Measurements from ENCODE around the gene KRT1. TPM values are rescaled to one million over a fixed set of nuclear protein-coding genes. Genes with fewer than 3 reads are reported as not detected.
"Not testable (repeated sequence)": the region's sequence is repeated elsewhere in the genome, so short reads cannot be mapped to it uniquely, and the experiment has no call there.

The KRT1 gene
- total RNA-seq, 5 donors from 2014 or later (not counting 1 experiment from before 2014, with no cell fraction given): 0.19 to 57.7 (median 10.0) TPM

- H3K4me1 Mint-ChIP-seq: peaks cover 12 to 24% (median 16%) of the 10 kb centered on the region in 3 donors
- DNase-seq: no peak
- H3K36me3 Mint-ChIP-seq: no peaks in the 10 kb centered on the region
- no peak overlapping the region for H3K27ac ChIP-seq (ENCODE audit: low read length)
- no peaks in the 10 kb centered on the region for H3K36me3 ChIP-seq (ENCODE audit: control insufficient read depth in 2 of 2, extremely low read depth in 1 of 2, insufficient read depth in 1 of 2, low read length in 1 of 2)
- CTCF ChIA-PET: no interaction called here
- no peak for ATAC-seq (replicated peaks in 1 of 4)
- no peak overlapping the region for H3K4me3 Mint-ChIP-seq
- H3K4me1 ChIP-seq (ENCODE audit: control insufficient read depth in 1 of 2, extremely low read depth in 1 of 2, insufficient read depth in 2 of 2, low read length in 2 of 2): no peaks in the 10 kb centered on the region
- POLR2A ChIA-PET: no interaction called here
- peaks cover 0 to 5% of the 10 kb centered on the region in 2 donors for H3K27me3 Mint-ChIP-seq
- WGBS (ENCODE audit: insufficient coverage): 43% methylated on average over 1 of the region's 2 CpGs
- H3K27me3 ChIP-seq (replicated peaks in 1 of 2; ENCODE audit: control insufficient read depth in 2 of 2, extremely low read depth in 1 of 2, insufficient read depth in 2 of 2, low read length in 1 of 2): peaks cover 0 to 6% of the 10 kb centered on the region in 2 experiments
- H3K27ac Mint-ChIP-seq: no peak overlapping the region
- no peaks in the 10 kb centered on the region for H3K9me3 Mint-ChIP-seq
- no peaks in the 10 kb centered on the region for H3K9me3 ChIP-seq
- no peak overlapping the region for H3K4me3 ChIP-seq (ENCODE audit: control insufficient read depth in 1 of 2, extremely low read depth in 1 of 2, low read length in 1 of 2)
Observed at GRCh38 chr12:52672321-52672933, 7.8 kb downstream of the KRT1 start.

GRCh38 chr12:52670961-52671360 is 9.2 kb downstream of the KRT1 start:
- Mint-ChIP-seq H3K4me1 (peaks cover 8 to 10% (median 9%) of the 10 kb centered on the region in 3 donors), H3K27me3 (peaks cover 0 to 3% of the 10 kb centered on the region in 2 donors), H3K36me3 (no peaks in the 10 kb centered on the region), H3K27ac (no peak overlapping the region), H3K4me3 (no peak overlapping the region), H3K9me3 (no peaks in the 10 kb centered on the region)
- no peak for DNase-seq
- ATAC-seq (replicated peaks in 1 of 4): no peak
- Histone ChIP-seq H3K27ac (ENCODE audit: low read length) (no peak overlapping the region), H3K4me3 (ENCODE audit: control insufficient read depth in 1 of 2, extremely low read depth in 1 of 2, low read length in 1 of 2) (no peak overlapping the region), H3K9me3 (no peaks in the 10 kb centered on the region), H3K27me3 (replicated peaks in 1 of 2; ENCODE audit: control insufficient read depth in 2 of 2, extremely low read depth in 1 of 2, insufficient read depth in 2 of 2, low read length in 1 of 2) (peaks cover 0 to 6% of the 10 kb centered on the region in 2 experiments), H3K4me1 (ENCODE audit: control insufficient read depth in 1 of 2, extremely low read depth in 1 of 2, insufficient read depth in 2 of 2, low read length in 2 of 2) (no peaks in the 10 kb centered on the region), H3K36me3 (ENCODE audit: control insufficient read depth in 2 of 2, extremely low read depth in 1 of 2, insufficient read depth in 1 of 2, low read length in 1 of 2) (no peaks in the 10 kb centered on the region)
- ChIA-PET CTCF (no interaction called here), POLR2A (no interaction called here)
- 93% methylated on average over 3 of the region's 3 CpGs for WGBS (ENCODE audit: insufficient coverage)

- Histone ChIP-seq H3K27ac (ENCODE audit: low read length) (no peak overlapping the region), H3K4me3 (ENCODE audit: control insufficient read depth in 1 of 2, extremely low read depth in 1 of 2, low read length in 1 of 2) (no peak overlapping the region), H3K27me3 (replicated peaks in 1 of 2; ENCODE audit: control insufficient read depth in 2 of 2, extremely low read depth in 1 of 2, insufficient read depth in 2 of 2, low read length in 1 of 2) (peaks cover 0 to 2% of the 10 kb centered on the region in 2 experiments), H3K36me3 (ENCODE audit: control insufficient read depth in 2 of 2, extremely low read depth in 1 of 2, insufficient read depth in 1 of 2, low read length in 1 of 2) (no peaks in the 10 kb centered on the region), H3K4me1 (ENCODE audit: control insufficient read depth in 1 of 2, extremely low read depth in 1 of 2, insufficient read depth in 2 of 2, low read length in 2 of 2) (no peaks in the 10 kb centered on the region), H3K9me3 (no peaks in the 10 kb centered on the region)
- H3K27me3 Mint-ChIP-seq: no peaks in the 10 kb centered on the region
- no peak overlapping the region for H3K27ac Mint-ChIP-seq
- no peaks in the 10 kb centered on the region for H3K9me3 Mint-ChIP-seq
- no peaks in the 10 kb centered on the region for H3K36me3 Mint-ChIP-seq
- ChIA-PET CTCF (no interaction called here), POLR2A (no interaction called here)
- WGBS (ENCODE audit: insufficient coverage): no CpG with 5 or more reads among the region's 4 CpGs
- ATAC-seq (replicated peaks in 1 of 4) (no peak), DNase-seq (no peak)
- H3K4me3 Mint-ChIP-seq: no peak overlapping the region
- H3K4me1 Mint-ChIP-seq: peaks cover 6 to 8% (median 7%) of the 10 kb centered on the region in 3 donors
Observed at GRCh38 chr12:52670506-52670905, 9.7 kb downstream of the KRT1 start.

- H3K9me3 Mint-ChIP-seq; H3K27me3 Mint-ChIP-seq; H3K27ac Mint-ChIP-seq; H3K4me3 ChIP-seq (ENCODE audit: control insufficient read depth in 1 of 2, extremely low read depth in 1 of 2, low read length in 1 of 2); CTCF ChIA-PET; H3K4me1 Mint-ChIP-seq; H3K36me3 Mint-ChIP-seq; H3K9me3 ChIP-seq; H3K36me3 ChIP-seq (ENCODE audit: control insufficient read depth in 2 of 2, extremely low read depth in 1 of 2, insufficient read depth in 1 of 2, low read length in 1 of 2); DNase-seq; ATAC-seq (replicated peaks in 1 of 4); H3K27ac ChIP-seq (ENCODE audit: low read length); H3K27me3 ChIP-seq (replicated peaks in 1 of 2; ENCODE audit: control insufficient read depth in 2 of 2, extremely low read depth in 1 of 2, insufficient read depth in 2 of 2, low read length in 1 of 2); H3K4me1 ChIP-seq (ENCODE audit: control insufficient read depth in 1 of 2, extremely low read depth in 1 of 2, insufficient read depth in 2 of 2, low read length in 2 of 2); H3K4me3 Mint-ChIP-seq; POLR2A ChIA-PET: not testable (repeated sequence)
- WGBS (ENCODE audit: insufficient coverage): 83% methylated on average over 1 of the region's 3 CpGs
Observed at GRCh38 chr12:52669941-52670340, 10.3 kb downstream of the KRT1 start.

- Mint-ChIP-seq H3K9me3 (no peaks in the 10 kb centered on the region), H3K4me1 (peaks cover 2 to 6% (median 5%) of the 10 kb centered on the region in 3 donors), H3K27ac (no peak overlapping the region), H3K4me3 (no peak overlapping the region), H3K36me3 (no peaks in the 10 kb centered on the region), H3K27me3 (no peaks in the 10 kb centered on the region)
- DNase-seq (no peak), ATAC-seq (replicated peaks in 1 of 4) (no peak)
- ChIA-PET CTCF (no interaction called here), POLR2A (no interaction called here)
- H3K27ac ChIP-seq (ENCODE audit: low read length): no peak overlapping the region
- no peaks in the 10 kb centered on the region for H3K36me3 ChIP-seq (ENCODE audit: control insufficient read depth in 2 of 2, extremely low read depth in 1 of 2, insufficient read depth in 1 of 2, low read length in 1 of 2)
- H3K9me3 ChIP-seq: no peaks in the 10 kb centered on the region
- H3K4me3 ChIP-seq (ENCODE audit: control insufficient read depth in 1 of 2, extremely low read depth in 1 of 2, low read length in 1 of 2): no peak overlapping the region
- no peaks in the 10 kb centered on the region for H3K4me1 ChIP-seq (ENCODE audit: control insufficient read depth in 1 of 2, extremely low read depth in 1 of 2, insufficient read depth in 2 of 2, low read length in 2 of 2)
- no peaks in the 10 kb centered on the region for H3K27me3 ChIP-seq (replicated peaks in 1 of 2; ENCODE audit: control insufficient read depth in 2 of 2, extremely low read depth in 1 of 2, insufficient read depth in 2 of 2, low read length in 1 of 2)
Observed at GRCh38 chr12:52669426-52669825, 10.8 kb downstream of the KRT1 start.

GRCh38 chr12:52667931-52668330 is 12.3 kb downstream of the KRT1 start:
- H3K36me3 ChIP-seq (ENCODE audit: control insufficient read depth in 2 of 2, extremely low read depth in 1 of 2, insufficient read depth in 1 of 2, low read length in 1 of 2): no peaks in the 10 kb centered on the region
- no peak overlapping the region for H3K27ac ChIP-seq (ENCODE audit: low read length)
- H3K4me1 Mint-ChIP-seq: peaks cover 0 to 2% (median 0%) of the 10 kb centered on the region in 3 donors
- H3K36me3 Mint-ChIP-seq: no peaks in the 10 kb centered on the region
- ChIA-PET POLR2A (no interaction called here), CTCF (interaction anchor here in 1 of 2 donors (0.7 to 0.9 kb wide), 2 partner anchors 81 to 82 kb away, joined by 3 read pairs; no protein-coding TSS in a partner anchor)
- no peak overlapping the region for H3K4me3 Mint-ChIP-seq
- no peaks in the 10 kb centered on the region for H3K9me3 Mint-ChIP-seq
- ATAC-seq (replicated peaks in 1 of 4): no peak
- H3K9me3 ChIP-seq: no peaks in the 10 kb centered on the region
- H3K27ac Mint-ChIP-seq: no peak overlapping the region
- H3K4me1 ChIP-seq (ENCODE audit: control insufficient read depth in 1 of 2, extremely low read depth in 1 of 2, insufficient read depth in 2 of 2, low read length in 2 of 2): no peaks in the 10 kb centered on the region
- no peak overlapping the region for H3K4me3 ChIP-seq (ENCODE audit: control insufficient read depth in 1 of 2, extremely low read depth in 1 of 2, low read length in 1 of 2)
- no peak for DNase-seq
- H3K27me3 Mint-ChIP-seq: no peaks in the 10 kb centered on the region
- WGBS (ENCODE audit: insufficient coverage): 82% methylated on average over 7 of the region's 7 CpGs
- H3K27me3 ChIP-seq (replicated peaks in 1 of 2; ENCODE audit: control insufficient read depth in 2 of 2, extremely low read depth in 1 of 2, insufficient read depth in 2 of 2, low read length in 1 of 2): no peaks in the 10 kb centered on the region

Data from T-cell (primary cell).